ENCODE data around the gene MAD1L1. TPM values are rescaled to one million over a fixed set of nuclear protein-coding genes. Genes with fewer than 3 reads are reported as not detected.

MAD1L1 gene
- total and polyA plus RNA-seq, 2 of the 8 experiments (the other 6 are each of a cell fraction or from before 2014, with no cell fraction given), result 40.4 to 44.6 TPM

DNA sequence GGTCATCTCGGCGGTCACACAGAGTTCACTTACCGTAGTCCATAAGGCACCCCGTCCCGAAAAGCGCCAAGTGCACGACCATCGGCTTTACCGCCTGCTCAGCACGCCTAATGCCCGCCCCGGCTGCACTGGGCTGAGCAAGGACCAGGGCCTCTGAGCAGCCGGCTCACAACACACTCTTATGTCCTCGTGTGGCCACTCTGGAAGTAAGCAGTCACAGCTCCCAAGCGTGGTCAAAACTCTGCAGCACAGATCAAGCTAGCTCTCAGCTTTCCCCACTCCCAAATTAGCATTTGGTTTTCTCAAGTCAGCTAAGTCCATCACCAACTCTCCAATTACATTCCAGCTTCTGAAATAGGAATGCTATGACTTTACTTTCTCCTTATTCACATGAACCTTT is 57.7 kb downstream of the MAD1L1 start:
- no peak overlapping the region for H3K14ac ChIP-seq (ENCODE audit: insufficient read length)
- no peaks in the 10 kb centered on the region for H3K9me3 ChIP-seq (ENCODE audit: insufficient read depth in 2 of 2, low read depth in 1 of 2, low read length in 1 of 2)
- no peak overlapping the region for H3K56ac ChIP-seq (replicated peaks; ENCODE audit: insufficient read length, low read depth, low read length)
- FAIRE-seq (no peak), DNase-seq (ENCODE audit: low read depth in 1 of 2, low spot score in 2 of 2) (no peak)
- no peak overlapping the region for H3K4me3 ChIP-seq (ENCODE audit: extremely low read depth in 1 of 4, insufficient read depth in 2 of 4, low read depth in 3 of 4, low read length in 4 of 4)
- H2BK12ac ChIP-seq (ENCODE audit: low read depth, low read length), result no peak overlapping the region
- no peak overlapping the region for H3K4me2 ChIP-seq (ENCODE audit: insufficient read depth in 1 of 2, low read depth in 2 of 2, low read length in 2 of 2)
- H3K79me2 ChIP-seq (ENCODE audit: control insufficient read depth in 1 of 2, insufficient read depth in 2 of 2, low read length in 2 of 2), result no peaks in the 10 kb centered on the region
- H2BK15ac ChIP-seq (ENCODE audit: low read length), result no peak overlapping the region
- no peak for TF ChIP-seq SIRT6 (IDR thresholded peaks at IDR 0.05; ENCODE audit: low read length)
- H4K8ac ChIP-seq (ENCODE audit: extremely low read depth, insufficient read depth, low read length), result 0 out of 2 replicates have a peak overlapping the region, but pooled peaks have one; percentile 3
- CTCF ChIA-PET (ENCODE audit: partially characterized antibody), result interaction anchor here (0.7 to 1.4 kb wide), 4 partner anchors 20 to 743 kb away, joined by 3 to 5 read pairs (median 4); no protein-coding TSS in a partner anchor
- peaks cover 0 to 4% (median 0%) of the 10 kb centered on the region in 4 experiments; a peak in 5 of 8 replicates for H3K36me3 ChIP-seq (ENCODE audit: control insufficient read depth in 2 of 4, insufficient read depth in 4 of 4, low read length in 3 of 4)
- H4K91ac ChIP-seq (replicated peaks; ENCODE audit: insufficient read length, low read length), result no peak overlapping the region
- POLR2A ChIA-PET (ENCODE audit: partially characterized antibody), result interaction anchor here (0.7 kb wide), 1 partner anchor 321 kb away, joined by 4 read pairs; no protein-coding TSS in a partner anchor
- H3K9ac ChIP-seq (replicated peaks in 1 of 4; ENCODE audit: extremely low read depth in 1 of 4, low read depth in 3 of 4, low read length in 3 of 4), result no peak overlapping the region
- H2AK5ac ChIP-seq (ENCODE audit: low read depth, low read length), result no peak overlapping the region
- 87% methylated on average over 15 of the region's 15 CpGs; no CpG with 5 or more reads in 1 of the 2 experiments for WGBS, 2 experiments (ENCODE audit: extremely low coverage in 1 of 2, insufficient coverage in 1 of 2, insufficient read length in 1 of 2, insufficient replicate concordance in 2 of 2, low coverage in 1 of 2, low lambda C conversion rate in 2 of 2, missing lambda C conversion rate in 1 of 2)
- H3K79me1 ChIP-seq (ENCODE audit: low read depth, low read length), result peaks cover 8% of the 10 kb centered on the region
- H2AFZ ChIP-seq (ENCODE audit: low read length), result no peak overlapping the region
- no peak overlapping the region for H3K27ac ChIP-seq (ENCODE audit: low read depth, low read length)
- H2BK5ac ChIP-seq (ENCODE audit: low read depth, low read length), result no peak overlapping the region
- no peaks in the 10 kb centered on the region for H3K23me2 ChIP-seq (ENCODE audit: low read depth, low read length)
- no peak overlapping the region for H2BK20ac ChIP-seq (ENCODE audit: low read length)
- no peak overlapping the region for H3K23ac ChIP-seq (ENCODE audit: insufficient read length)
- H3K18ac ChIP-seq (ENCODE audit: extremely low read depth, low read length), result no peak overlapping the region
- H4K20me1 ChIP-seq (replicated peaks in 1 of 2; ENCODE audit: control insufficient read depth in 1 of 2, insufficient read depth in 2 of 2, low read length in 2 of 2), result peaks cover 0 to 4% of the 10 kb centered on the region in 2 experiments
- no peaks in the 10 kb centered on the region for H3K27me3 ChIP-seq (replicated peaks in 1 of 4; ENCODE audit: control insufficient read depth in 3 of 4, extremely low read depth in 1 of 4, insufficient read depth in 3 of 4, low read length in 3 of 4)
- no peak overlapping the region for H3K4ac ChIP-seq (replicated peaks; ENCODE audit: insufficient read length, low read depth, low read length)
- no peaks in the 10 kb centered on the region; a peak in 1 of 7 replicates for H3K4me1 ChIP-seq (replicated peaks in 1 of 4; ENCODE audit: control insufficient read depth in 3 of 4, insufficient read depth in 4 of 4, low read length in 3 of 4)
- no peak overlapping the region for H4K5ac ChIP-seq (ENCODE audit: insufficient read length, low read depth, low read length)
- no peak overlapping the region for H2BK120ac ChIP-seq (replicated peaks; ENCODE audit: low read depth, low read length)
